A549 (cell line): ENCODE data around the gene SAMD3. TPM values are rescaled to one million over a fixed set of nuclear protein-coding genes. Genes with fewer than 3 reads are reported as not detected.

ENCODE experiments used
- ATAC-seq, 2 experiments: fragments of 200-7000 bp in 1 of 2; fragments of >200 bp in 1 of 2; cut with Nextera tagmentation in 1 of 2; cut with Tn5 transposase in 1 of 2; 3 replicates each; pipeline versions ENCODE4 v1.8.0 to v1.9.1; 2018 to 2020; ENCODE audit warnings: mild to moderate bottlenecking in 1 of 2, moderate library complexity in 1 of 2
- CTCF ChIA-PET: fragments of 300-600 bp; sonication (Branson Sonifier 250); formaldehyde crosslinking; extraction: SDS; loops from one replicate; lab custom pipeline; 2021; ENCODE audit warnings: antibody characterized with exemption, inconsistent platforms; lab: Yijun Ruan, JAX
- POLR2A ChIA-PET: fragments of 350-600 bp; formaldehyde crosslinking; extraction: SDS; loops from one replicate; lab custom pipeline; 2021; ENCODE audit warnings: antibody characterized with exemption, inconsistent platforms; lab: Yijun Ruan, JAX
- DNase-seq, 2 experiments: peaks; one replicate each; pipeline versions ENCODE4 v3.0.0 to v3.0.0-alpha.2; 2011 to 2016; ENCODE audit warnings: low read depth in 1 of 2, low spot score in 1 of 2
- FAIRE-seq: peaks from 2 replicates; lab custom pipeline; 2011; peaks lifted over from hg19 to GRCh38; lab: Jason Lieb, UNC
- H3K27ac ChIP-seq, 2 experiments: fragments of >200 bp; sonication (Bioruptor Twin); formaldehyde crosslinking; 3 replicates each; pipeline ENCODE4 v1.5.1; 2016 to 2017
- H3K4me1 ChIP-seq: fragments of >200 bp; sonication (Bioruptor Twin); formaldehyde crosslinking; 3 replicates; pipeline ENCODE4 v1.6.1; 2016
- H3K4me2 ChIP-seq: fragments of >200 bp; sonication (Bioruptor Twin); formaldehyde crosslinking; 3 replicates; pipeline ENCODE4 v1.6.1; 2016
- H3K4me3 ChIP-seq: fragments of >200 bp; sonication (Bioruptor Twin); formaldehyde crosslinking; 3 replicates; pipeline ENCODE4 v1.5.1; 2016
- H3K9me3 ChIP-seq: fragments of >200 bp; sonication (Bioruptor Twin); formaldehyde crosslinking; 3 replicates; pipeline ENCODE4 v1.6.1; 2016
- BHLHE40 ChIP-seq: IDR thresholded peaks from 2 replicates; pipeline ENCODE4 v1.6.1; 2012; ENCODE audit warnings: low read depth, low read length, inconsistent platforms
- CBX2 ChIP-seq: fragments of 200-600 bp; sonication (generic); IDR thresholded peaks from 2 replicates; pipeline ENCODE4 v1.6.1; 2016; ENCODE audit warnings: low read depth, mild to moderate bottlenecking, borderline replicate concordance
- CHD4 ChIP-seq: fragments of 200-600 bp; sonication (generic); IDR thresholded peaks from 2 replicates; pipeline ENCODE4 v1.6.1; 2016; ENCODE audit warnings: antibody characterized with exemption, mild to moderate bottlenecking, borderline replicate concordance
- FOXS1 ChIP-seq: fragments of 250-450 bp; sonication (Bioruptor Pico); IDR thresholded peaks from 2 replicates; pipeline ENCODE4 v1.5.0; 2020; ENCODE audit warnings: mild to moderate bottlenecking, moderate library complexity
- HDAC2 ChIP-seq: fragments of 200-600 bp; sonication (generic); IDR thresholded peaks from 2 replicates; pipeline ENCODE4 v1.6.1; 2016
- HOXA7 ChIP-seq: fragments of 250-450 bp; sonication (Bioruptor Pico); IDR thresholded peaks from 2 replicates; pipeline ENCODE4 v1.5.0; 2020; ENCODE audit warnings: mild to moderate bottlenecking, moderate library complexity
- JUN ChIP-seq, 2 experiments: fragments of >200 bp; sonication (Bioruptor Twin); formaldehyde crosslinking; IDR thresholded peaks; 2 replicates in 1 of 2; 3 replicates in 1 of 2; pipeline ENCODE4 v1.6.1; 2016 to 2017
- MAFK ChIP-seq: fragments of 450-650 bp; IDR thresholded peaks from 2 replicates; pipeline ENCODE4 v1.6.1; 2014; ENCODE audit not compliant: partially characterized antibody
- MYC ChIP-seq: IDR thresholded peaks from 2 replicates; pipeline ENCODE4 v1.6.1; 2012; ENCODE audit warnings: mild to moderate bottlenecking, inconsistent platforms, low read length, improper control_type of control experiment, borderline replicate concordance
- RAD21 ChIP-seq, 2 experiments: fragments of >200 bp in 1 of 2; sonication (Bioruptor Twin) in 1 of 2; formaldehyde crosslinking in 1 of 2; IDR thresholded peaks in 1 of 2; conservative IDR thresholded peaks in 1 of 2; 2 replicates in 1 of 2; 3 replicates in 1 of 2; pipeline ENCODE4 v1.6.1; 2012 to 2018; ENCODE audit warnings: inconsistent platforms in 1 of 2
- RARB ChIP-seq: fragments of 250-450 bp; sonication (Bioruptor Pico); IDR thresholded peaks from 2 replicates; pipeline ENCODE4 v1.8.0; 2021; ENCODE audit warnings: mild to moderate bottlenecking, moderate library complexity
- RCOR1 ChIP-seq: fragments of 150-350 bp; IDR thresholded peaks from 2 replicates; pipeline ENCODE4 v1.6.1; 2014; ENCODE audit warnings: antibody characterized with exemption, low read length, low read depth
- SREBF2 ChIP-seq: fragments of 450-650 bp; IDR thresholded peaks from 2 replicates; pipeline ENCODE4 v1.6.1; 2014; ENCODE audit warnings: mild to moderate bottlenecking, moderate library complexity
- ZC3H11A ChIP-seq: fragments of 450-650 bp; IDR thresholded peaks from 2 replicates; pipeline ENCODE4 v1.6.1; 2014; ENCODE audit warnings: antibody characterized with exemption, mild to moderate bottlenecking
- WGBS: methylation state at CpG from one replicate; pipeline ENCODE4 v1.1.6; 2017; ENCODE audit errors: missing lambda C conversion rate; 5-methylcytosine and 5-hydroxymethylcytosine counted together
- polyA plus RNA-seq, 4 experiments: library from polyadenylated mRNA; depleted of rRNA in 3 of 4; stranded (reverse); fragments of >200 nt; fragmentation: RNase III in 1 of 4; extraction: RNeasy Plus Mini Kit Qiagen cat#74134 plus additional on column Dnase treatment in 1 of 4; gene quantifications; 2 replicates in 3 of 4; 3 replicates in 1 of 4; pipeline ENCODE4 v1.2.3, GENCODE V29; 2011 to 2017
- TF ChIP-seq, protein P1 (sequence below): fragments of >200 bp; sonication (Bioruptor Twin); formaldehyde crosslinking; IDR thresholded peaks from 3 replicates; pipeline ENCODE4 v1.5.1; 2016
- TF ChIP-seq, protein P2 (sequence below): fragments of 250-450 bp; sonication (Bioruptor Pico); IDR thresholded peaks from 2 replicates; pipeline ENCODE4 v1.5.0; 2020; ENCODE audit warnings: low read depth, mild to moderate bottlenecking, moderate library complexity
- TF ChIP-seq, protein P3 (sequence below): fragments of >200 bp; sonication (Bioruptor Twin); formaldehyde crosslinking; IDR thresholded peaks from 2 replicates; pipeline ENCODE4 v1.6.1; 2016
- TF ChIP-seq, protein P4 (sequence below): fragments of 200-600 bp; sonication (generic); IDR thresholded peaks from 2 replicates; pipeline ENCODE4 v1.6.1; 2016; ENCODE audit warnings: antibody characterized with exemption, mild to moderate bottlenecking, moderate library complexity
- TF ChIP-seq, protein P5 (sequence below): fragments of 250-450 bp; sonication (Bioruptor Pico); IDR thresholded peaks from 2 replicates; pipeline ENCODE4 v1.5.0; 2021; ENCODE audit warnings: mild to moderate bottlenecking, moderate library complexity, borderline replicate concordance

The SAMD3 gene
- polyA plus RNA-seq, 2 of the 4 experiments (the other 2 are of a cell fraction), result not detected

DNA sequence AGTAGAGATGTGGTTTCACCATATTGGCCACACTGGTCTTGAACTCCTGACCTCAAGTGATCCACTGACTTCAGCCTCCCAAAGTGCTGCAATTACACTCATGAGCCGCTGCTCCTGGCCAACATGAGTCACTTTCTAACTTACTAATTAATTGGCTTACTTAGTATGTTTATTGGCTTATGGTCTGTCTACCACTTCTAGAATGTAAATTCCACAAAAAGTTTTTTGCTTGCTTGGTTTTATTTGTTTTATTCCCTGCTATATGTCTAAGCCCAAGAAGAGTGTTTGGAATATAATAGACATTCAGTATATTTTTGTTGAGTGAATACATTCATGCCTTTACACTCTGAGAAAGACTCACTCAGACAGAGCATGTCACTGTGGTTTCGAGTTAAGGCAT lies 86.0 kb downstream of the SAMD3 start:
- POLR2A ChIA-PET, result no interaction called here
- TF ChIP-seq CBX2, result no peak
- TF ChIP-seq, protein P1, sequence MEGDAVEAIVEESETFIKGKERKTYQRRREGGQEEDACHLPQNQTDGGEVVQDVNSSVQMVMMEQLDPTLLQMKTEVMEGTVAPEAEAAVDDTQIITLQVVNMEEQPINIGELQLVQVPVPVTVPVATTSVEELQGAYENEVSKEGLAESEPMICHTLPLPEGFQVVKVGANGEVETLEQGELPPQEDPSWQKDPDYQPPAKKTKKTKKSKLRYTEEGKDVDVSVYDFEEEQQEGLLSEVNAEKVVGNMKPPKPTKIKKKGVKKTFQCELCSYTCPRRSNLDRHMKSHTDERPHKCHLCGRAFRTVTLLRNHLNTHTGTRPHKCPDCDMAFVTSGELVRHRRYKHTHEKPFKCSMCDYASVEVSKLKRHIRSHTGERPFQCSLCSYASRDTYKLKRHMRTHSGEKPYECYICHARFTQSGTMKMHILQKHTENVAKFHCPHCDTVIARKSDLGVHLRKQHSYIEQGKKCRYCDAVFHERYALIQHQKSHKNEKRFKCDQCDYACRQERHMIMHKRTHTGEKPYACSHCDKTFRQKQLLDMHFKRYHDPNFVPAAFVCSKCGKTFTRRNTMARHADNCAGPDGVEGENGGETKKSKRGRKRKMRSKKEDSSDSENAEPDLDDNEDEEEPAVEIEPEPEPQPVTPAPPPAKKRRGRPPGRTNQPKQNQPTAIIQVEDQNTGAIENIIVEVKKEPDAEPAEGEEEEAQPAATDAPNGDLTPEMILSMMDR, result no peak
- TF ChIP-seq BHLHE40, result no peak
- no peak for TF ChIP-seq JUN (IDR thresholded peaks at IDR 0.05)
- no peak for TF ChIP-seq ZC3H11A
- no peak for TF ChIP-seq HOXA7 (CRISPR knock-in tag)
- TF ChIP-seq, protein P2, sequence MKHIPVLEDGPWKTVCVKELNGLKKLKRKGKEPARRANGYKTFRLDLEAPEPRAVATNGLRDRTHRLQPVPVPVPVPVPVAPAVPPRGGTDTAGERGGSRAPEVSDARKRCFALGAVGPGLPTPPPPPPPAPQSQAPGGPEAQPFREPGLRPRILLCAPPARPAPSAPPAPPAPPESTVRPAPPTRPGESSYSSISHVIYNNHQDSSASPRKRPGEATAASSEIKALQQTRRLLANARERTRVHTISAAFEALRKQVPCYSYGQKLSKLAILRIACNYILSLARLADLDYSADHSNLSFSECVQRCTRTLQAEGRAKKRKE (CRISPR knock-in tag), result no peak
- TF ChIP-seq, protein P3, sequence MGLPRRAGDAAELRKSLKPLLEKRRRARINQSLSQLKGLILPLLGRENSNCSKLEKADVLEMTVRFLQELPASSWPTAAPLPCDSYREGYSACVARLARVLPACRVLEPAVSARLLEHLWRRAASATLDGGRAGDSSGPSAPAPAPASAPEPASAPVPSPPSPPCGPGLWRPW, result no peak
- no peak for TF ChIP-seq MAFK
- TF ChIP-seq HDAC2, result no peak
- no peak for TF ChIP-seq RAD21 (conservative IDR thresholded peaks at IDR 0.05 in 1 of 2, IDR thresholded peaks at IDR 0.05 in 1 of 2)
- TF ChIP-seq, protein P4, sequence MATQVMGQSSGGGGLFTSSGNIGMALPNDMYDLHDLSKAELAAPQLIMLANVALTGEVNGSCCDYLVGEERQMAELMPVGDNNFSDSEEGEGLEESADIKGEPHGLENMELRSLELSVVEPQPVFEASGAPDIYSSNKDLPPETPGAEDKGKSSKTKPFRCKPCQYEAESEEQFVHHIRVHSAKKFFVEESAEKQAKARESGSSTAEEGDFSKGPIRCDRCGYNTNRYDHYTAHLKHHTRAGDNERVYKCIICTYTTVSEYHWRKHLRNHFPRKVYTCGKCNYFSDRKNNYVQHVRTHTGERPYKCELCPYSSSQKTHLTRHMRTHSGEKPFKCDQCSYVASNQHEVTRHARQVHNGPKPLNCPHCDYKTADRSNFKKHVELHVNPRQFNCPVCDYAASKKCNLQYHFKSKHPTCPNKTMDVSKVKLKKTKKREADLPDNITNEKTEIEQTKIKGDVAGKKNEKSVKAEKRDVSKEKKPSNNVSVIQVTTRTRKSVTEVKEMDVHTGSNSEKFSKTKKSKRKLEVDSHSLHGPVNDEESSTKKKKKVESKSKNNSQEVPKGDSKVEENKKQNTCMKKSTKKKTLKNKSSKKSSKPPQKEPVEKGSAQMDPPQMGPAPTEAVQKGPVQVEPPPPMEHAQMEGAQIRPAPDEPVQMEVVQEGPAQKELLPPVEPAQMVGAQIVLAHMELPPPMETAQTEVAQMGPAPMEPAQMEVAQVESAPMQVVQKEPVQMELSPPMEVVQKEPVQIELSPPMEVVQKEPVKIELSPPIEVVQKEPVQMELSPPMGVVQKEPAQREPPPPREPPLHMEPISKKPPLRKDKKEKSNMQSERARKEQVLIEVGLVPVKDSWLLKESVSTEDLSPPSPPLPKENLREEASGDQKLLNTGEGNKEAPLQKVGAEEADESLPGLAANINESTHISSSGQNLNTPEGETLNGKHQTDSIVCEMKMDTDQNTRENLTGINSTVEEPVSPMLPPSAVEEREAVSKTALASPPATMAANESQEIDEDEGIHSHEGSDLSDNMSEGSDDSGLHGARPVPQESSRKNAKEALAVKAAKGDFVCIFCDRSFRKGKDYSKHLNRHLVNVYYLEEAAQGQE, result no peak
- TF ChIP-seq RCOR1, result no peak
- TF ChIP-seq RARB, result no peak
- TF ChIP-seq, protein P5, sequence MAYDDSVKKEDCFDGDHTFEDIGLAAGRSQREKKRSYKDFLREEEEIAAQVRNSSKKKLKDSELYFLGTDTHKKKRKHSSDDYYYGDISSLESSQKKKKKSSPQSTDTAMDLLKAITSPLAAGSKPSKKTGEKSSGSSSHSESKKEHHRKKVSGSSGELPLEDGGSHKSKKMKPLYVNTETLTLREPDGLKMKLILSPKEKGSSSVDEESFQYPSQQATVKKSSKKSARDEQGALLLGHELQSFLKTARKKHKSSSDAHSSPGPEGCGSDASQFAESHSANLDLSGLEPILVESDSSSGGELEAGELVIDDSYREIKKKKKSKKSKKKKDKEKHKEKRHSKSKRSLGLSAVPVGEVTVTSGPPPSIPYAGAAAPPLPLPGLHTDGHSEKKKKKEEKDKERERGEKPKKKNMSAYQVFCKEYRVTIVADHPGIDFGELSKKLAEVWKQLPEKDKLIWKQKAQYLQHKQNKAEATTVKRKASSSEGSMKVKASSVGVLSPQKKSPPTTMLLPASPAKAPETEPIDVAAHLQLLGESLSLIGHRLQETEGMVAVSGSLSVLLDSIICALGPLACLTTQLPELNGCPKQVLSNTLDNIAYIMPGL (CRISPR knock-in tag), result no peak
- 38% methylated on average over 2 of the region's 2 CpGs for WGBS
- no peak overlapping the region for H3K4me3 ChIP-seq
- ATAC-seq, result no peak
- no peak for FAIRE-seq
- CTCF ChIA-PET, result no interaction called here
- no peaks in the 10 kb centered on the region for H3K9me3 ChIP-seq
- no peak overlapping the region for H3K27ac ChIP-seq
- H3K4me2 ChIP-seq, result no peak overlapping the region
- H3K4me1 ChIP-seq, result no peaks in the 10 kb centered on the region
- DNase-seq, result no peak

DNA sequence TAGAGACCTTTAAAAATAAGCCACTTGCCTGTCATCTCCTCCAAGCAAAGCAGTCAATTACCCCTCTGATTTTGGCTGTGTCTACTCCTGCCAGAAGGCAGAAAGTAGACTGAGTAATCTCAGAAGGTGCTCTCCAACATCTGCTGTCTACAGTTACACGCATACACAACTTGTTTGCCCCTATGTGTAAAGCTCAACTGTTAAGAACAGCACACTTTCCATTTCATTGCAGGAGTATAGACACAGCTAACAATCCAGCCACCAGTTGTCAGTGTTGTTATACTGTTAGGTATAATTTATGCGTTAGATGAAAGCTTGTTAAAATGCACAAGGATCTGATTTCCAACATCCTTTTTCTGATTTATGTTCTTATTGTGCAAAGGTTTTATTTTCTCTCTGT lies 88.2 kb downstream of the SAMD3 start:
- WGBS, result 94% methylated on average over 2 of the region's 2 CpGs

More for the DNA sequence above, 88.2 kb downstream of the SAMD3 start:
- ChIA-PET POLR2A (no interaction called here), CTCF (no interaction called here)
- FAIRE-seq (no peak), ATAC-seq (no peak), DNase-seq (no peak)
- Histone ChIP-seq H3K4me1 (no peaks in the 10 kb centered on the region), H3K4me2 (no peak overlapping the region)
- TF ChIP-seq HOXA7 (CRISPR knock-in tag) (no peak), RAD21 (conservative IDR thresholded peaks at IDR 0.05 in 1 of 2, IDR thresholded peaks at IDR 0.05 in 1 of 2) (no peak), MYC (no peak), FOXS1 (CRISPR knock-in tag) (no peak), SREBF2 (no peak), CHD4 (no peak), MAFK (no peak)
- TF ChIP-seq, all 56 proteins: peak for 0
- H3K4me3 ChIP-seq, result no peak overlapping the region
- H3K27ac ChIP-seq, result no peak overlapping the region
- no peaks in the 10 kb centered on the region for H3K9me3 ChIP-seq
